ENCODE measurements around the gene TTC7B.

TTC7B gene

DNA sequence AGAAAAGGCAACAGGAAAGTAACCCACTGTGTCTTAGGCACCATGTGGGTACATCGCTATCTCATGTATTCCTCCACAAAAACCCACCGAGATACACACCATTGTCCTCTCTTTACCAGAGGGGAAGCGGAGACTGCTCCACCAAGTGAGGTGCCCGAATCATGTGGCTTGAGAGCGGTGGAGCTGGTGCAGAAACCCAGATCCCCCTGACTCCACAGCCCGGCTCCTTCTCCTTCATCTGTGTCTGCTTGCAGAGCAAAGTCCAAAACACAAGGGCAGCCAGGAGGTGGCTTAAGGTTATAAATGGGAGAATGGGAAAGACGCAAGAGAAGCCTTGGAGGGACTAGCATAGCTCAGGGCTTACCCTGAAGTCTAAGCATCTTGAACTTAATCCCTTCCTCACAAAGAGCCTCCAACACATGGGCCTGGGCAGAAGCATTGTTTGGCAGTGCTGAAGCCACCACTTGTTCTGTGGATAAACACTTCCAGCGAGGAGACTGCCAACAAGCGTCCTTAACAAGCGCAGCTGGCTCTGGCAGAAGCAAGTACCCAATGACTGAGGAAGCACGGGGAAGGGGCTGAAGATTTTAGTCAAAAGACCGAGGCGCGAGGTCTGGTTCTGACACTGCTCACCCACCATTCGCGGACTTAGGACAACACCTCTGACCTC is 83.0 kb downstream of the TTC7B start:
- TF ChIP-seq, protein P1, sequence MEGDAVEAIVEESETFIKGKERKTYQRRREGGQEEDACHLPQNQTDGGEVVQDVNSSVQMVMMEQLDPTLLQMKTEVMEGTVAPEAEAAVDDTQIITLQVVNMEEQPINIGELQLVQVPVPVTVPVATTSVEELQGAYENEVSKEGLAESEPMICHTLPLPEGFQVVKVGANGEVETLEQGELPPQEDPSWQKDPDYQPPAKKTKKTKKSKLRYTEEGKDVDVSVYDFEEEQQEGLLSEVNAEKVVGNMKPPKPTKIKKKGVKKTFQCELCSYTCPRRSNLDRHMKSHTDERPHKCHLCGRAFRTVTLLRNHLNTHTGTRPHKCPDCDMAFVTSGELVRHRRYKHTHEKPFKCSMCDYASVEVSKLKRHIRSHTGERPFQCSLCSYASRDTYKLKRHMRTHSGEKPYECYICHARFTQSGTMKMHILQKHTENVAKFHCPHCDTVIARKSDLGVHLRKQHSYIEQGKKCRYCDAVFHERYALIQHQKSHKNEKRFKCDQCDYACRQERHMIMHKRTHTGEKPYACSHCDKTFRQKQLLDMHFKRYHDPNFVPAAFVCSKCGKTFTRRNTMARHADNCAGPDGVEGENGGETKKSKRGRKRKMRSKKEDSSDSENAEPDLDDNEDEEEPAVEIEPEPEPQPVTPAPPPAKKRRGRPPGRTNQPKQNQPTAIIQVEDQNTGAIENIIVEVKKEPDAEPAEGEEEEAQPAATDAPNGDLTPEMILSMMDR (conservative IDR thresholded peaks at IDR 0.05), result no peak
- H3K27ac ChIP-seq, result no peak overlapping the region

DNA sequence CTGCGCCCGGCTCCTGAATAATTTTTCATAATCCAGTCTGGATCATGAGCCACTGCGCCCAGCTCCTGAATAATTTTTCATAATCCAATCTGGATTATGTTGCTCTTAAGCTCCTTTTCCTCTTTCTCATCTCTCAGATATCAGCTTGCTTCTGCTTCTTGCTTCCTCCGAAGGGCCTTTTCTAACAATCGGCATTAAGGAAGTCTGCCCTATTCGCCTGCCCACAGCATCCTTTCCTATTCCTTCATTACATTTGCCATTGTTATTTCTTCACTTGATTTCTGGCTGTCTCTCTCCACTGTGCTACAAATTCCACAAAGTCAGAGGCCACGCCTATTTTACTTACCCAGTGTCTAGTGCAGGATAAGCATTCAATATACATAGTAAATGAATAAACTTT is 83.5 kb downstream of the TTC7B start:
- H3K27ac ChIP-seq, result no peak overlapping the region
- TF ChIP-seq, protein P1 (conservative IDR thresholded peaks at IDR 0.05), result no peak

DNA sequence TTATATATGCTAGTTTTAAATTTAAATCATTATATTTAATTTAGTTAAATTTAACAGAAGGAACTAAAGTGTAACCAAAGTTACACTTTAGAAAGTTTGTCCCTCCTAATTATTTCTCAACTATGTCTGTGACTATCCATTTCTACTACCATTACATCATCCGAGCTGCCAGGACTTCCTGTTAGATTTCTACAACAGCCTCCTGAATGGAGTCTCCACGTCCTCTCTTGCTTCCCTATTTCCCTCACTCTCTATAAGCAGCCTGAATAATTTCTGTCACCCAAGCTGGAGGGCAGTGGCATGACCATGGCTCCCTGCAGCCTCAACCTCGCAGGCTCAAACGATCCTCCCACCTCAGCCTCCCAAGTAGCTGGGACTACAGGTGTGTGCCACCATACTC is 84.1 kb downstream of the TTC7B start:
- no peak overlapping the region for H3K27ac ChIP-seq

DNA sequence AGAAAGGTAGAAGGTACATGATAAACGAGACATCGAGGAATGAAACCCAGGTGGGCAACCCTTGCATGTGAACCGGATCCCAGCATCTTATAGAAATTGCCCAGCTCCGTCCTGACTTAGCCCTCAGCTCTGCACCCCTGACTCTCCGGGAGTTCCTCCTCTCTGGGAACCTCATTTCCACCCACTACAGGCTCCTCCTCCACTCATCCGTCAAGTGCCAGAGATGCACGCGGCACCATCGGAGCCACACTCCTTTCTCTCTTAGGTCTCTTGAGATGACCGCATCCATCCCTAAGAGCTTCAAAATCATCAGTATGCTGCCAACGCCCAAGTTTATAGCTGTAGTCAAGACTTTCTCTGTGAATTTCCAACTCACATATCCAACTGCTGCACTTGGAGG is 84.7 kb downstream of the TTC7B start:
- no peak overlapping the region for H3K27ac ChIP-seq
- TF ChIP-seq, protein P1 (conservative IDR thresholded peaks at IDR 0.05), result no peak

More for the DNA sequence above, 84.1 kb downstream of the TTC7B start:
- TF ChIP-seq, protein P1 (conservative IDR thresholded peaks at IDR 0.05), result no peak

DNA sequence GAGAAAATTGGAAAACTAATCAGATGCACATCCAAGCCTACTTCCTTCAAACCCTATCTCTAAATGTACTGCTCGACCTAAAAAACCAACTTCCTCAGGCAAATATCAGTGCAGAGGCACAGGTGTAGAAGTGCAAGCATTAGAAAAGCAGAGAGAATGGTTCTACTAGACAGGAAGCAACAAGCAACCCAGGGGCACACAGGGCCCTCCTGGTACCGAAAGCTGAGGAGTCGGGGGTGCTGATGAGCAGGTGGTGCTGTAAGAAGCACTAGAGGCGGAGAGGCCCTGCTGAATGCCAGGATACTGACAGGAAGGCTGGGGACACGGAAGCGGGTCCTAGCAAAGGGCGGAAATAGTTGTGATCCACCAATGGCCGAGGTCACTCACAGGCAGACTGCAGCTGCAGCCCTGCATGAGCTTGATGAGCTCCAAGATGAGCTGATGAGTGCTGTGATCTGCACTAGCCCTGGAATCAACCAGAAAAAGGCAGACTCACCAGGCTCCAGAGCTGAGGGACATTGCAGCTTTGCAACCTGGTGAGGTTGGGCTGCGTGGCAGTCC is 85.9 kb downstream of the TTC7B start:
- H3K27ac ChIP-seq, result no peak overlapping the region
- TF ChIP-seq, protein P1 (conservative IDR thresholded peaks at IDR 0.05), result no peak

DNA sequence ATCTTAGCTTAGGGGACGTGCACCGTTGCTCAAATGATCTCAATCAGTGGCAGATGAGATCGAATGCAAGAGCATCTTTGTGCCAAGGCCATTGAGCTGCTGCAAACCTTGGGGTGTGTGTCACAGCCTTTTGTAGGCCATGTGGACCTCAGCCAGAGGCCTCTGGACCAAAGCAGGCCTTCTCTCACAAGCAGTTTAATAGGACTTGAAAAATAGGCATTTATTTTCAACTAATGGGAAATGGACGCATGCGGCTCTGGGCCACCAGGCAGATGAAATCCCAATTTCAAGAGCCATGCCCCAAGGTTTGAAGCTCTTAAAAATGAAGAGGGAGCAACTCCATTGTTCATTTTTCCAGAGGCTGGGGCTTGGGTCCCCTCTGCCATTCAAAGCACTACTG is 87.3 kb downstream of the TTC7B start:
- H3K27ac ChIP-seq, result no peak overlapping the region
- TF ChIP-seq, protein P1 (conservative IDR thresholded peaks at IDR 0.05), result no peak

DNA sequence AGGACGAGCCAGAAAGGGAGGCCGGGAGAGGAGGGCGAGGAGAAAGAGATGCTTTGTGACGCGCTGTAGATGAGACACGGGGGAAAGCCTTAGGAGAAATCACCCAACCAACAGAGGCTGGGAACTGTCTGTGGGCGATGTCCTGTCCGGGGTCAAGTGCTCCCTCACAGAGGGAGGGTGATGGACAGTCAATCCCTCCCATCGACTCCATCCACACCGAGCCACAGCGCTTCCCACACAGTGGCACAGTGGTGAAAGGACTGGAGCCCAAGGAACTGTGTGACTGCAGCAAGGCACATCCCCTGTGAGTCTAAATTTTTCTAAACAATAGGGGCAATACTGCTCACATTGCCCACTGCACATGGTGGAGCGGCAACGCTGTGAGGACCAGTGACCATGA is 89.1 kb downstream of the TTC7B start:
- TF ChIP-seq, protein P1 (conservative IDR thresholded peaks at IDR 0.05), result no peak

More for the DNA sequence above, 89.1 kb downstream of the TTC7B start:
- H3K27ac ChIP-seq, result peak overlapping the region; percentile 76
